Keratinocyte (primary cell): ENCODE measurements around the gene TNS3. TPM values are rescaled to one million over a fixed set of nuclear protein-coding genes. Genes with fewer than 3 reads are reported as not detected.

Experiments used
- DNase-seq: peaks from one replicate; pipeline ENCODE4 v3.0.0-alpha.2; 2011; ENCODE audit warnings: low read depth, missing footprints, low spot score
- FAIRE-seq: peaks from 2 replicates; lab custom pipeline; 2011; peaks lifted over from hg19 to GRCh38; lab: Jason Lieb, UNC
- H2AFZ ChIP-seq: 2 replicates; pipeline ENCODE4 v1.6.0; 2012; ENCODE audit warnings: low read length, control low read depth, inconsistent platforms; ENCODE audit not compliant: control insufficient read depth
- H3K27ac ChIP-seq: 2 replicates; pipeline ENCODE4 v1.5.1; 2011; ENCODE audit warnings: low read length; ENCODE audit not compliant: control insufficient read depth, insufficient read depth
- H3K27me3 ChIP-seq: 3 replicates; pipeline ENCODE4 v1.6.0; 2011; ENCODE audit warnings: low read length; ENCODE audit not compliant: control insufficient read depth, insufficient read depth; ENCODE audit errors: extremely low read depth
- H3K36me3 ChIP-seq, 2 experiments: 2 replicates in 1 of 2; 3 replicates in 1 of 2; pipeline ENCODE4 v1.5.1; 2011; ENCODE audit warnings: low read length in 2 of 2, mild to moderate bottlenecking in 1 of 2; ENCODE audit not compliant: control insufficient read depth in 2 of 2, insufficient read depth in 2 of 2; ENCODE audit errors: extremely low read depth in 1 of 2
- H3K4me1 ChIP-seq: 3 replicates; pipeline ENCODE4 v1.5.1; 2011; ENCODE audit warnings: low read length; ENCODE audit not compliant: control insufficient read depth, insufficient read depth; ENCODE audit errors: extremely low read depth
- H3K4me2 ChIP-seq: 3 replicates; pipeline ENCODE4 v1.6.0; 2011; ENCODE audit warnings: low read depth, low read length; ENCODE audit not compliant: control insufficient read depth, insufficient read depth; ENCODE audit errors: extremely low read depth
- H3K4me3 ChIP-seq, 3 experiments: fragments of 200-600 bp in 1 of 3; sonication (generic) in 1 of 3; 2 replicates in 2 of 3; 3 replicates in 1 of 3; pipeline ENCODE4 v1.5.1; 2011 to 2016; ENCODE audit warnings: low read length in 3 of 3, mild to moderate bottlenecking in 3 of 3, control low read depth in 2 of 3, inconsistent platforms in 1 of 3, low read depth in 1 of 3, mixed read lengths in 1 of 3, mixed run types in 1 of 3, moderate library complexity in 1 of 3; ENCODE audit not compliant: control insufficient read depth in 2 of 3, insufficient read depth in 2 of 3; ENCODE audit errors: extremely low read depth in 1 of 3
- H3K79me2 ChIP-seq: 2 replicates; pipeline ENCODE4 v1.6.0; 2012; ENCODE audit warnings: low read length; ENCODE audit not compliant: control insufficient read depth, insufficient read depth
- H3K9ac ChIP-seq: 3 replicates; pipeline ENCODE4 v1.6.0; 2011; ENCODE audit warnings: low read length; ENCODE audit not compliant: control insufficient read depth, insufficient read depth; ENCODE audit errors: extremely low read depth
- H3K9me1 ChIP-seq: 3 replicates; pipeline ENCODE4 v1.6.0; 2011; ENCODE audit warnings: low read length; ENCODE audit not compliant: control insufficient read depth, insufficient read depth; ENCODE audit errors: extremely low read depth
- H3K9me3 ChIP-seq: 2 replicates; pipeline ENCODE4 v1.5.1; 2012; ENCODE audit warnings: low read depth, low read length; ENCODE audit not compliant: control insufficient read depth
- H4K20me1 ChIP-seq: 3 replicates; pipeline ENCODE4 v1.6.0; 2011; ENCODE audit warnings: low read length; ENCODE audit not compliant: control insufficient read depth, insufficient read depth; ENCODE audit errors: extremely low read depth
- EZH2 ChIP-seq: IDR thresholded peaks from one replicate; pipeline ENCODE4 v1.6.1; 2012; ENCODE audit warnings: inconsistent platforms, mild to moderate bottlenecking, low read length, moderate library complexity
- dilution Hi-C: fragments of 300-500 bp; cut with MboI; formaldehyde crosslinking; loops from one replicate; pipeline ENCODE4 v1.7.0; 2020; ENCODE audit warnings: low sequenced_read_pairs; ENCODE audit not compliant: extremely low pct_ligation_motif_present
- polyA plus RNA-seq, 5 experiments: library from polyadenylated mRNA; depleted of rRNA in 3 of 5; stranded (reverse) in 3 of 5; stranded (forward) in 1 of 5; unstranded in 1 of 5; fragments of >200 nt; gene quantifications; 1 replicate in 1 of 5; 2 replicates in 3 of 5; 3 replicates in 1 of 5; pipeline versions ENCODE4 v1.2.1 to v1.2.3, GENCODE V29; 2011 to 2012; ENCODE audit warnings: missing spikeins in 2 of 5, low read depth in 1 of 5, low replicate concordance in 1 of 5
- TF ChIP-seq, protein P1 (sequence below), 3 experiments: IDR thresholded peaks in 1 of 3; conservative IDR thresholded peaks in 1 of 3; optimal IDR thresholded peaks in 1 of 3; 2 replicates in 2 of 3; 3 replicates in 1 of 3; pipeline versions ENCODE3 to v1.5.1; 2011; ENCODE audit warnings: low read length in 3 of 3, mild to moderate bottlenecking in 3 of 3, moderate library complexity in 2 of 3, control low read depth in 1 of 3, inconsistent platforms in 1 of 3; ENCODE audit not compliant: insufficient read depth in 2 of 3; ENCODE audit errors: extremely low read depth in 1 of 3

TNS3 gene
- polyA plus RNA-seq, 1 donor (not counting 4 experiments of a cell fraction or from before 2014, with no cell fraction given): 3.9 TPM

DNA sequence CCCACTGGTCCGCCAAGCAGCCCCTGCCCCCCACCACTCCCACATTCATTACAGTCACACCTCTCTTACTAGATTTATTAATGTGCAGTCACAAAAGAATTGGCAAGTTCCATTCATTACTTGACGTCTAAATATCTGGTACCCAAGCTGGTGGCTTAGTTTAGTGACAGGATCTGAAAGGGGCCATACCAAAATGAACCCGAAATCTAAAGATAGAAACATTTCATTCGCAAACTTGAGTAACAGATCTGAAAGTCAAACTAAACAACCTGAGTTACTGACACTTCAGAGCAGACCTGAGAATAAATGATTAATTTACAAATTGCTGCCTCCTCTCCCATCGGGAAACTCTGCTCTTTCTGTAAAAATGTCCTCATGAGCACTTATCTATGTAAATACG, 53.4 kb downstream of the TNS3 start:
- FAIRE-seq (no peak), DNase-seq (no peak)
- dilution Hi-C loops: loop anchor here (25.0 kb wide), 1 partner anchor 91 kb away; no protein-coding TSS in a partner anchor
- no peaks in the 10 kb centered on the region for H4K20me1 ChIP-seq
- TF ChIP-seq EZH2: no peak
- TF ChIP-seq, protein P1, sequence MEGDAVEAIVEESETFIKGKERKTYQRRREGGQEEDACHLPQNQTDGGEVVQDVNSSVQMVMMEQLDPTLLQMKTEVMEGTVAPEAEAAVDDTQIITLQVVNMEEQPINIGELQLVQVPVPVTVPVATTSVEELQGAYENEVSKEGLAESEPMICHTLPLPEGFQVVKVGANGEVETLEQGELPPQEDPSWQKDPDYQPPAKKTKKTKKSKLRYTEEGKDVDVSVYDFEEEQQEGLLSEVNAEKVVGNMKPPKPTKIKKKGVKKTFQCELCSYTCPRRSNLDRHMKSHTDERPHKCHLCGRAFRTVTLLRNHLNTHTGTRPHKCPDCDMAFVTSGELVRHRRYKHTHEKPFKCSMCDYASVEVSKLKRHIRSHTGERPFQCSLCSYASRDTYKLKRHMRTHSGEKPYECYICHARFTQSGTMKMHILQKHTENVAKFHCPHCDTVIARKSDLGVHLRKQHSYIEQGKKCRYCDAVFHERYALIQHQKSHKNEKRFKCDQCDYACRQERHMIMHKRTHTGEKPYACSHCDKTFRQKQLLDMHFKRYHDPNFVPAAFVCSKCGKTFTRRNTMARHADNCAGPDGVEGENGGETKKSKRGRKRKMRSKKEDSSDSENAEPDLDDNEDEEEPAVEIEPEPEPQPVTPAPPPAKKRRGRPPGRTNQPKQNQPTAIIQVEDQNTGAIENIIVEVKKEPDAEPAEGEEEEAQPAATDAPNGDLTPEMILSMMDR (optimal IDR thresholded peaks at IDR 0.05 in 1 of 3, IDR thresholded peaks at IDR 0.05 in 1 of 3, conservative IDR thresholded peaks at IDR 0.05 in 1 of 3; ENCODE audit: extremely low read depth in 1 of 3, insufficient read depth in 2 of 3, low read length in 3 of 3): no peak
- no peaks in the 10 kb centered on the region for H3K27me3 ChIP-seq
- no peak overlapping the region for H2AFZ ChIP-seq
- H3K79me2 ChIP-seq: no peaks in the 10 kb centered on the region
- no peak overlapping the region for H3K27ac ChIP-seq
- no peaks in the 10 kb centered on the region for H3K9me1 ChIP-seq
- no peak overlapping the region for H3K9ac ChIP-seq
- no peak overlapping the region for H3K4me2 ChIP-seq
- no peak overlapping the region for H3K4me3 ChIP-seq
- H3K36me3 ChIP-seq: no peaks in the 10 kb centered on the region
- H3K4me1 ChIP-seq: no peaks in the 10 kb centered on the region
- no peaks in the 10 kb centered on the region for H3K9me3 ChIP-seq

DNA sequence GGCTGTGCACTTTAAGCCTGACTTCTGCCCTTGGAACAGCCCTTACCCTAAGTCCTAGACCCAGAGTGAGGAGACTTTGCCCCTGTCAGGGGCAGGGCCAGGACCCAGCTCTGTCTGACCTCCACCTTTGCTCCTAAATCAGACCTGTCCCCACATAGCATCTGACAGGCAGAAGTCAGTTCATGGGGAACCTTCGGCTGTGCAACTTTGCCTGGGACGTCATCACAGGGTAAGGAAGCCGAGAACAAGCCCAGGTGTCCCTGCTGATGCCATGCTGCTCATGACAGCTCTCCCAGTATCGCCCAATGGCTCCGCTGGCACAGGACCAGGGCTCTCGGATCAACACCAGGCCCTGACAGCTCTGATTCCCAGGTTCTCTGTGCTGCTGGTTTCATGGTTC, 55.4 kb downstream of the TNS3 start:
- Histone ChIP-seq H3K27me3 (no peaks in the 10 kb centered on the region), H3K9me1 (no peaks in the 10 kb centered on the region), H3K9me3 (no peaks in the 10 kb centered on the region), H3K27ac (no peak overlapping the region), H3K4me1 (no peaks in the 10 kb centered on the region), H3K9ac (no peak overlapping the region), H3K4me3 (no peak overlapping the region), H3K36me3 (no peaks in the 10 kb centered on the region), H3K4me2 (no peak overlapping the region), H4K20me1 (no peaks in the 10 kb centered on the region), H3K79me2 (no peaks in the 10 kb centered on the region), H2AFZ (no peak overlapping the region)
- DNase-seq (no peak), FAIRE-seq (no peak)
- no peak for TF ChIP-seq EZH2
- TF ChIP-seq, protein P1 (optimal IDR thresholded peaks at IDR 0.05 in 1 of 3, IDR thresholded peaks at IDR 0.05 in 1 of 3, conservative IDR thresholded peaks at IDR 0.05 in 1 of 3; ENCODE audit: extremely low read depth in 1 of 3, insufficient read depth in 2 of 3, low read length in 3 of 3): no peak
- dilution Hi-C loops: loop anchor here (25.0 kb wide), 1 partner anchor 89 kb away; no protein-coding TSS in a partner anchor
